SHP77 (cell line): Measurements from ENCODE around the gene BACH2.
"Not testable (repeated sequence)": the region's sequence is repeated elsewhere in the genome, so short reads cannot be mapped to it uniquely, and the experiment has no call there.

Source experiments
- DNase-seq, 2 experiments: peaks; one replicate each; lab custom pipeline; 2025; lab: John Stamatoyannopoulos, UW

The BACH2 gene

GRCh38 chr6:90296341-90297114 is at the start of gene BACH2:
BACH2 (minus strand) TSS chr6:90296843; CDS start chr6:90008844, 287,999 bp downstream.
- DNase-seq, result peak; percentile 88 to 90

- DNase-seq, result no peak
Measured at GRCh38 chr6:90343576-90343975, 46.9 kb upstream of the BACH2 start.

GRCh38 chr6:90338409-90338808 is 41.8 kb upstream of the BACH2 start:
- DNase-seq, result no peak

- no peak for DNase-seq
Measured at GRCh38 chr6:90336388-90336947, 39.8 kb upstream of the BACH2 start.

GRCh38 chr6:90333928-90334327 is 37.3 kb upstream of the BACH2 start:
- no peak for DNase-seq

- not testable (repeated sequence) for DNase-seq
Measured at GRCh38 chr6:90332978-90333543, 36.4 kb upstream of the BACH2 start.

GRCh38 chr6:90329386-90330077 is 32.9 kb upstream of the BACH2 start:
- DNase-seq, result no peak

- DNase-seq, result no peak
Measured at GRCh38 chr6:90328004-90328403, 31.4 kb upstream of the BACH2 start.

GRCh38 chr6:90326404-90327057 is 29.9 kb upstream of the BACH2 start:
- no peak for DNase-seq

GRCh38 chr6:90323706-90324105 is 27.1 kb upstream of the BACH2 start:
- no peak for DNase-seq

GRCh38 chr6:90322976-90323474 is 26.4 kb upstream of the BACH2 start:
- DNase-seq, result no peak

GRCh38 chr6:90319979-90320685 is 23.5 kb upstream of the BACH2 start:
- DNase-seq, result no peak

GRCh38 chr6:90319044-90319443 is 22.4 kb upstream of the BACH2 start:
- no peak for DNase-seq

- DNase-seq, result no peak
Measured at GRCh38 chr6:90315986-90316385, 19.3 kb upstream of the BACH2 start.

GRCh38 chr6:90315354-90315950 is 18.8 kb upstream of the BACH2 start:
- no peak for DNase-seq

GRCh38 chr6:90314514-90314913 is 17.9 kb upstream of the BACH2 start:
- DNase-seq, result no peak

GRCh38 chr6:90311569-90311968 is 14.9 kb upstream of the BACH2 start:
- no peak for DNase-seq

GRCh38 chr6:90305800-90306448 is 9.3 kb upstream of the BACH2 start:
- DNase-seq, result no peak

- DNase-seq, result no peak
Measured at GRCh38 chr6:90304308-90304707, 7.7 kb upstream of the BACH2 start.

- no peak for DNase-seq
Measured at GRCh38 chr6:90303039-90303438, 6.4 kb upstream of the BACH2 start.

- DNase-seq, result no peak
Measured at GRCh38 chr6:90302320-90302719, 5.7 kb upstream of the BACH2 start.
